Lung (tissue), 12 donors: Measurements from ENCODE around the gene CFAP126. TPM values are rescaled to one million over a fixed set of nuclear protein-coding genes. Genes with fewer than 3 reads are reported as not detected.
"Not testable (repeated sequence)": the region's sequence is repeated elsewhere in the genome, so short reads cannot be mapped to it uniquely, and the experiment has no call there.

ENCODE experiments used
- ATAC-seq: fragments of 200-7000 bp; cut with Tn5 transposase; one replicate; pipeline ENCODE4 v1.9.1; 2020; ENCODE audit warnings: moderate number of reproducible peaks; ENCODE audit not compliant: insufficient read depth, low FRiP score
- DNase-seq, 3 donors: peaks; one replicate each; pipeline ENCODE4 v3.0.0-alpha.2; 2013 to 2017
- H3K27ac ChIP-seq, 2 donors: one replicate each; pipeline ENCODE4 v1.5.1; 2013; ENCODE audit warnings: mild to moderate bottlenecking in 2 of 2, moderate library complexity in 2 of 2, control low read depth in 1 of 2, inconsistent platforms in 1 of 2, low read depth in 1 of 2, low read length in 1 of 2
- H3K27me3 ChIP-seq, 3 donors: one replicate each; pipeline ENCODE4 v1.5.1; 2013; ENCODE audit warnings: low read length in 2 of 3; ENCODE audit not compliant: control insufficient read depth in 3 of 3, insufficient read depth in 3 of 3
- H3K36me3 ChIP-seq, 4 donors: one replicate each; pipeline ENCODE4 v1.5.1; 2013; ENCODE audit warnings: low read length in 4 of 4, mild to moderate bottlenecking in 1 of 4, moderate library complexity in 1 of 4; ENCODE audit not compliant: control insufficient read depth in 4 of 4, insufficient read depth in 4 of 4
- H3K4me1 ChIP-seq, 5 donors: one replicate each; pipeline ENCODE4 v1.5.1; 2013; ENCODE audit warnings: low read length in 5 of 5, mild to moderate bottlenecking in 2 of 5, moderate library complexity in 1 of 5; ENCODE audit not compliant: control insufficient read depth in 5 of 5, insufficient read depth in 5 of 5
- H3K4me3 ChIP-seq: one replicate; pipeline ENCODE4 v1.5.1; 2013; ENCODE audit warnings: mild to moderate bottlenecking, control low read depth, moderate library complexity
- H3K9ac ChIP-seq, 2 donors: one replicate each; pipeline ENCODE4 v1.5.1; 2013; ENCODE audit warnings: low read length in 2 of 2, control low read depth in 1 of 2; ENCODE audit not compliant: insufficient read depth in 1 of 2
- H3K9me3 ChIP-seq, 4 donors: one replicate each; pipeline ENCODE4 v1.5.1; 2013; ENCODE audit warnings: low read length in 3 of 4, mild to moderate bottlenecking in 1 of 4, moderate library complexity in 1 of 4; ENCODE audit not compliant: control insufficient read depth in 4 of 4, insufficient read depth in 3 of 4
- CTCF ChIP-seq: IDR thresholded peaks from 2 replicates; pipeline ENCODE4 v1.5.1; 2012; ENCODE audit warnings: mild to moderate bottlenecking; ENCODE audit errors: control extremely low read depth, extremely low read depth
- WGBS, 2 donors: extraction: QIAGEN DNeasy Blood & Tissue Kit; methylation state at CpG; one replicate each; pipeline ENCODE4 v1.1.7; 2013; 5-methylcytosine and 5-hydroxymethylcytosine counted together
- polyA plus RNA-seq, 2 donors: library from polyadenylated mRNA; stranded (reverse); fragments of 200-250 nt; gene quantifications; one replicate each; pipeline ENCODE4 v1.2.1, GENCODE V29; 2013
- total RNA-seq, 2 donors: library from RNA; depleted of rRNA in 1 of 2; stranded (reverse); fragments of >200 nt in 1 of 2; gene quantifications; one replicate each; pipeline ENCODE4 v1.2.1, GENCODE V29; 2014 to 2021
- donor health status: control.
- donor health status: control.
- donor health status: Bipolar disorder and iron deficiency.
- donor health status: healthy.
- donor health status: DM: yes; HTN: yes; CAD: no.

CFAP126 gene
- total and polyA plus RNA-seq, 4 donors, result 6.5 to 25.1 (median 22.5) TPM

- Histone ChIP-seq H3K36me3 (no peaks in the 10 kb centered on the region), H3K9ac (no peak overlapping the region), H3K9me3 (no peaks in the 10 kb centered on the region), H3K4me1 (peaks cover 0 to 8% (median 2%) of the 10 kb centered on the region in 5 donors), H3K4me3 (no peak overlapping the region), H3K27ac (no peak overlapping the region), H3K27me3 (no peaks in the 10 kb centered on the region)
- ATAC-seq (no peak), DNase-seq (no peak)
- no peak for TF ChIP-seq CTCF
These were observed 25.5 kb upstream of the CFAP126 start for GRCh38 chr1:161393151-161393550.

GRCh38 chr1:161391611-161392010 lies 23.9 kb upstream of the CFAP126 start:
- Histone ChIP-seq H3K4me3 (no peak overlapping the region), H3K36me3 (no peaks in the 10 kb centered on the region), H3K27me3 (no peaks in the 10 kb centered on the region), H3K9me3 (no peaks in the 10 kb centered on the region), H3K4me1 (peaks cover 0 to 8% (median 2%) of the 10 kb centered on the region in 5 donors), H3K27ac (no peak overlapping the region), H3K9ac (no peak overlapping the region)
- no peak for TF ChIP-seq CTCF
- ATAC-seq (no peak), DNase-seq (no peak)
- 95 to 97% methylated on average over 8 of the region's 8 CpGs for WGBS, 2 donors

- not testable (repeated sequence) for DNase-seq, H3K27me3 ChIP-seq, H3K4me1 ChIP-seq, H3K4me3 ChIP-seq, H3K36me3 ChIP-seq, H3K9me3 ChIP-seq, ATAC-seq, H3K27ac ChIP-seq
- 97% methylated on average over 7 of the region's 7 CpGs for WGBS, 2 donors
- H3K9ac ChIP-seq, result peak overlapping the region in 1 of 2 donors; percentile 92
These were observed 23.5 kb upstream of the CFAP126 start for GRCh38 chr1:161391136-161391535.

- 7 to 9% methylated on average over 13 of the region's 13 CpGs for WGBS, 2 donors
These were observed 22.8 kb upstream of the CFAP126 start for GRCh38 chr1:161390559-161390858.

More at GRCh38 chr1:161390559-161390858, 22.8 kb upstream of the CFAP126 start:
- Histone ChIP-seq H3K4me1 (peaks cover 0 to 8% (median 2%) of the 10 kb centered on the region in 5 donors), H3K9me3 (no peaks in the 10 kb centered on the region), H3K4me3 (peak overlapping the region; percentile 64), H3K36me3 (no peaks in the 10 kb centered on the region), H3K27me3 (no peaks in the 10 kb centered on the region), H3K9ac (peak overlapping the region; percentile 35 to 92), H3K27ac (peak overlapping the region; percentile 63 to 89)
- no peak for TF ChIP-seq CTCF
- ATAC-seq, result no peak
- no peak for DNase-seq
